SJSA1 (cell line): Measurements from ENCODE around the gene CHRNA1. TPM values are rescaled to one million over a fixed set of nuclear protein-coding genes. Genes with fewer than 3 reads are reported as not detected.
A peak's percentile ranks its signal among the peaks of the same experiment; 100 is the strongest.

Experiments used
- DNase-seq, 2 experiments: peaks; one replicate each; pipeline ENCODE4 v3.0.0-alpha.2; 2015 to 2020; ENCODE audit warnings: low spot score in 2 of 2, low read depth in 1 of 2
- H3K27ac ChIP-seq: fragments of 250-450 bp; sonication (Bioruptor Pico); 2 replicates; pipeline ENCODE4 v1.5.1; 2020; ENCODE audit warnings: mild to moderate bottlenecking, moderate library complexity
- H3K27me3 ChIP-seq: fragments of 250-450 bp; sonication (Bioruptor Pico); replicated peaks from 2 replicates; pipeline ENCODE4 v1.5.1; 2020; ENCODE audit warnings: mild to moderate bottlenecking, moderate library complexity
- H3K36me3 ChIP-seq: fragments of 250-450 bp; sonication (Bioruptor Pico); 2 replicates; pipeline ENCODE4 v1.5.1; 2020; ENCODE audit warnings: mild to moderate bottlenecking
- H3K4me1 ChIP-seq: fragments of 250-450 bp; sonication (Bioruptor Pico); replicated peaks from 2 replicates; pipeline ENCODE4 v1.6.1; 2021; ENCODE audit warnings: mild to moderate bottlenecking
- H3K4me3 ChIP-seq: fragments of 250-450 bp; sonication (Bioruptor Pico); 2 replicates; pipeline ENCODE4 v1.5.1; 2020; ENCODE audit warnings: mild to moderate bottlenecking
- H3K9me3 ChIP-seq: fragments of 250-450 bp; sonication (Bioruptor Pico); replicated peaks from 2 replicates; pipeline ENCODE4 v1.5.1; 2020; ENCODE audit warnings: mild to moderate bottlenecking
- total RNA-seq: library from RNA; depleted of rRNA; stranded (reverse); fragments of >200 nt; shearing (Covaris generic); gene quantifications from 2 replicates; pipeline ENCODE4 v1.2.3, GENCODE V29; 2014

The CHRNA1 gene
- total RNA-seq, 1 experiment from 2014 or later: 0.16 TPM

- H3K36me3 ChIP-seq: no peaks in the 10 kb centered on the region
- DNase-seq: no peak
- 0 out of 2 replicates have a peak, but pooled peaks cover 4% of the 10 kb centered on the region for H3K9me3 ChIP-seq
- no peaks in the 10 kb centered on the region for H3K27me3 ChIP-seq
- no peak overlapping the region for H3K27ac ChIP-seq
- no peak overlapping the region for H3K4me3 ChIP-seq
- peaks cover 36% of the 10 kb centered on the region for H3K4me1 ChIP-seq
Observed at GRCh38 chr2:174791020-174791419, 26.7 kb upstream of the CHRNA1 start.

- peaks cover 44% of the 10 kb centered on the region for H3K4me1 ChIP-seq
- H3K27me3 ChIP-seq: no peaks in the 10 kb centered on the region
- H3K36me3 ChIP-seq: no peaks in the 10 kb centered on the region
- H3K4me3 ChIP-seq: no peak overlapping the region
- DNase-seq: no peak
- H3K9me3 ChIP-seq: 0 out of 2 replicates have a peak, but pooled peaks cover 4% of the 10 kb centered on the region
- peak overlapping the region; percentile 79 for H3K27ac ChIP-seq
Observed at GRCh38 chr2:174789001-174789400, 24.7 kb upstream of the CHRNA1 start.

- 0 out of 2 replicates have a peak, but pooled peaks cover 4% of the 10 kb centered on the region for H3K9me3 ChIP-seq
- peaks cover 44% of the 10 kb centered on the region for H3K4me1 ChIP-seq
- DNase-seq: peak; percentile 78 to 89
- no peaks in the 10 kb centered on the region for H3K27me3 ChIP-seq
- no peak overlapping the region for H3K4me3 ChIP-seq
- H3K27ac ChIP-seq: peak overlapping the region; percentile 97
- H3K36me3 ChIP-seq: no peaks in the 10 kb centered on the region
Observed at GRCh38 chr2:174788291-174788929, 24.1 kb upstream of the CHRNA1 start.

DNA sequence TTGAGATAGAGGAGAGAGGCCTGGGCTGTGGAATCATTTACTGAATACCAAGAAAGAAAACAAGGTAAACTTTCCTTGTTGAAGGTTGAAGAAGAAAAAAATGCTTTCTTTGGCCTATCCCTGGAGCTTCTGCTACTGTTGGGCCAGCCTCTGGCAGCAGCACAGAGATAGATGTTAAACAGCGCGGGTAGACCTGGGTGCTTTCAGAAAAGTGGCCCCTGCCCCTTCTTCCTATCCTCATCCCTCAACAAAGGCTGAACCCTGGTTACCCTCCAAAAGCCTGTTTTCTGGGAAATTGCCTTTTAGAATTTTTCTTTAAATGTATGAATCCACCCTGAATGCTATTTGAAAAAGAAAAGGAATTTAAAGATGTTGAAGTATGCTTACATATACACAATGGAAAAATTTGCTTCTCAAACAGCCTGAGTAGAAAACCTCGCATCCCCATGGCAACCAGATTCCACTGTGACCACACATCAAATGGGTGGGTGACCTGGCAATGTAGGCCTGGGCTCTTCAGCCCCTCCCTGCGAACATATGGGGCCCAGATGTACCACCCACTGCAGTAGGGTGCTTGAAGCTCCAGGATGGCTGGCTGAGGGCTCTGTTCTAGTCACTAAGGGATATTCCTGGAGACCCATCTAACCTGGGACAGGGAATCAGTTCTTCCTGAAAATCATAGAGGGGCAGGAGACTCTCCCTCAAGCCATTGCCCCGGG lies 23.4 kb upstream of the CHRNA1 start:
- Histone ChIP-seq H3K27ac (peak overlapping the region; percentile 97), H3K4me3 (no peak overlapping the region), H3K36me3 (no peaks in the 10 kb centered on the region), H3K9me3 (0 out of 2 replicates have a peak, but pooled peaks cover 4% of the 10 kb centered on the region), H3K4me1 (peaks cover 44% of the 10 kb centered on the region), H3K27me3 (no peaks in the 10 kb centered on the region)
- DNase-seq: peak; percentile 98 to 99

DNA sequence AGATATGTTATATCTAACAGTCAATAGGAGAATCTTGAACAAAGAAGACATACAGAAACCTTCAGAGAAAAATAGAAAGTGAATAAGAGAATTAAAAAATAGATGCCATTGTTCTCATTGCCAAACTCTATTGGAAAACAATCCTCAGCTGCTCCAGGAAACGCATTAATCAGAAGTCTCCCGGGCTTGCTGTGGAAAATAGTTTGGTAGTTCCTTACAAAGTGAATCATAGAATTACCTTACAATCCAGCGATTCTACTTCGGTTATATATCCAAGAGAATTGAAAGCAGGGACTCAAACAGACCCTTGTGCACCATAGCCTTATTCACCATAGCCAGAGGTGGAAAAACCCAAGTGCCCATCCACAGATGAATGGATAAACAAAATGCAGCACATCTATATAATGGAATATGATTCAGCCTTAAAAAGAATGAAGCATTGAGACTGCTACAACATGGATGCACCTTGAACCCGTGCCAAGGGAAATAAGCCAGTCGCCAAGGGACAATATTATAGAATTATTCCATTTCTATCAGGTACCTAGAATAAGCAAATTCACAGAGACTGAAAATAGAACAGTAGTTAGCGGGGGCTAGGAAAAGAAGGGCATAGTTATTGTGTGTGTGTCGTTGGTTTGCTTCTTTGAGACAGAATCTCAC lies 21.9 kb upstream of the CHRNA1 start:
- Histone ChIP-seq H3K27ac (peak overlapping the region; percentile 97), H3K4me3 (no peak overlapping the region), H3K27me3 (no peaks in the 10 kb centered on the region), H3K9me3 (0 out of 2 replicates have a peak, but pooled peaks cover 4% of the 10 kb centered on the region), H3K36me3 (no peaks in the 10 kb centered on the region), H3K4me1 (peaks cover 44% of the 10 kb centered on the region)
- DNase-seq: no peak

GRCh38 chr2:174785481-174785880 lies 21.2 kb upstream of the CHRNA1 start:
- DNase-seq: no peak
- H3K4me3 ChIP-seq: no peak overlapping the region
- H3K27me3 ChIP-seq: no peaks in the 10 kb centered on the region
- H3K36me3 ChIP-seq: no peaks in the 10 kb centered on the region
- H3K27ac ChIP-seq: peak overlapping the region; percentile 97
- peaks cover 44% of the 10 kb centered on the region for H3K4me1 ChIP-seq
- 0 out of 2 replicates have a peak, but pooled peaks cover 4% of the 10 kb centered on the region for H3K9me3 ChIP-seq

DNA sequence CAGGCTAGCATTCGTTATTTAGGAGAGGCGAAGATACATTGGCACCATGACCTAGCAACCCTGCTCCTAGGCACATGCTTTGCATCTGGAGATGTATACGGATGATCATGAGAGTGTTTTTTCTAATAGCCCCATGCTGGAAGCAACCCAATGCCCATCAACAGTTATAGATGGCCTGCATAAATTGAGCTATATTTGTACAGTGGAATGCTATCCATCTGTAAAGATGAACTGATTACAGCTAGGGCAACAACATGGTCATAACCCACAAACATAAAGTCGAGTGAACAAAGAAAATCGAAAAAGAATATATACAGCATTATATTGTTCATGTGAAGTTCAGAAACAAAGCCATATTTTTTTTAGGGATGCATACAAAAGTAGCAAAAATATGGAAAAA lies 20.6 kb upstream of the CHRNA1 start:
- Histone ChIP-seq H3K27ac (0 out of 2 replicates have a peak overlapping the region, but pooled peaks have one; percentile 97), H3K4me1 (peaks cover 50% of the 10 kb centered on the region), H3K9me3 (0 out of 2 replicates have a peak, but pooled peaks cover 4% of the 10 kb centered on the region), H3K36me3 (no peaks in the 10 kb centered on the region), H3K4me3 (no peak overlapping the region), H3K27me3 (no peaks in the 10 kb centered on the region)
- DNase-seq: no peak

DNA sequence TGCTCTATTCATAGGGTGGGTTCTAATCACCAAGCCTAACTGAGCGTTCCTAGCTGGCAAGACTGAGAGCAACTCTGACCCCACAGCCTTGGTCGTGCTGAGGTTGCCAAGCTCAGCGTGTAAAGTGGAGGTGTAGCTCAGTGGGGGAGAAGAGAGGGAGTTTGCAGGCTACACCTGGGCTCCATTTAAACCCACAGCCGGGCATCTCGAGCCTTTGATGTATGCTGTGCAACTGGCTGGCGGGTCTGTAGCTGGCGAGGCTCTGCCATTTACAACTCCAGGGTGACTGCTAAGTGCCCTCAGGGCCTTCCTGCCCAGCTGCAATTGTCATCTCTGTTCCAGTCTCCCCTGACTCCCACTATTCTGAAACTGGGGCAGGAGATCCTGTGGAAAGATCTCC lies 20.0 kb upstream of the CHRNA1 start:
- H3K9me3 ChIP-seq: 0 out of 2 replicates have a peak, but pooled peaks cover 4% of the 10 kb centered on the region
- H3K4me3 ChIP-seq: no peak overlapping the region
- H3K4me1 ChIP-seq: peaks cover 54% of the 10 kb centered on the region
- no peak overlapping the region for H3K27ac ChIP-seq
- no peaks in the 10 kb centered on the region for H3K27me3 ChIP-seq
- no peak for DNase-seq
- H3K36me3 ChIP-seq: no peaks in the 10 kb centered on the region

- no peak for DNase-seq
- Histone ChIP-seq H3K9me3 (no peaks in the 10 kb centered on the region), H3K4me3 (no peak overlapping the region), H3K36me3 (no peaks in the 10 kb centered on the region), H3K27ac (no peak overlapping the region), H3K27me3 (no peaks in the 10 kb centered on the region), H3K4me1 (peaks cover 55% of the 10 kb centered on the region)
Observed at GRCh38 chr2:174781996-174782395, 17.7 kb upstream of the CHRNA1 start.

DNA sequence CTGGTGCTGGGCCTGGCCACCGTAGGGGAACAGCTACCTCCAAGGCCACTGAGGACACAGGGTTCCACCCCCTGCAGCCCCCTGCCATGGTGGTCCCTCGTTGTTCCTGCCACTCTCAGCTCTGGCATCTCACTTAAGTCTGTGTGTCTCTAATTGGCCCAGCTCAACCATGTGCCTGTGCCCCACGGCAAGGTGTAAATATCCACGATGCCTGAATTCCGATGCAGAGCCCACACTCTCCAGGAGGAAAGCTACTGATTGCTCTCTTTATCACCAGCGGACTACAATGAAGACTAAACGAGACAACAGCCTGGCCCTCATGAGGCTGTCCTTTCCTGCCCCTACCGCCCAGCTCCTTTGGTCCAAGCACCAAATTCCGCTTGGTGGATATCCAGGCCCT lies 17.0 kb upstream of the CHRNA1 start:
- H3K27ac ChIP-seq: no peak overlapping the region
- no peaks in the 10 kb centered on the region for H3K9me3 ChIP-seq
- no peaks in the 10 kb centered on the region for H3K36me3 ChIP-seq
- no peaks in the 10 kb centered on the region for H3K27me3 ChIP-seq
- peaks cover 48% of the 10 kb centered on the region for H3K4me1 ChIP-seq
- DNase-seq: no peak
- no peak overlapping the region for H3K4me3 ChIP-seq

GRCh38 chr2:174780856-174781255 lies 16.6 kb upstream of the CHRNA1 start:
- no peaks in the 10 kb centered on the region for H3K27me3 ChIP-seq
- H3K4me3 ChIP-seq: no peak overlapping the region
- no peak for DNase-seq
- H3K27ac ChIP-seq: no peak overlapping the region
- H3K4me1 ChIP-seq: peaks cover 43% of the 10 kb centered on the region
- H3K9me3 ChIP-seq: no peaks in the 10 kb centered on the region
- H3K36me3 ChIP-seq: no peaks in the 10 kb centered on the region

DNA sequence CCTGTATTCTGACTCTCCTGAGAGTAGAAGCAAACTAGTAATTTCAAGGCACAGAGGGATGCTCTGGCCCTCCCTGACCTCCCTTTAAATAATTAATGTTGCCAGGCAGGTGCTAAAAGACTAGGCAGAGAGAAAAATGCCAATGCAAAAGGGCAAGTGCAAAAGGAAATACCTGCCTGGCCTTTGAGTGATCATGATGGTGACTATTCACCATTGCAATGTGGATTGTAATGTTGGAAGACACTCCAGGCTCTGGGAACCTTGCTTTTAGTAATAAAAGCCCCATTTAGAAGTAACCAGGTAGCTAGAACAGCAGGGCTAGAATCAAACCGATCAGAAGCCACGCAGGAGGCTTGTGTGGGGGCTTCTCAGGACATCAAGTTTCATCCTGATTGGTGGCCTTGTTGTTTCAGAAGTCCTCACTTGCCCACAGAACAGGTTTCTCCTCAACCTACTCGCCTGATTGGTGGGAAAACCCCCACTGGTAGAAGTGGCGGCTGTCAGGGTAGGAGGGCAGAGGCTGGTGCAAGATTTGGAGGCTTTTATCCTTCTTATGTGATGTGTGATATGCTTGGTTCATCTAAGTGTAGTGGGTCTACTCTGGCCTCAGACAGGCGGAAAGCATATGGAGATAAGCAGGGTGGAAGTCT lies 16.0 kb upstream of the CHRNA1 start:
- Histone ChIP-seq H3K27me3 (no peaks in the 10 kb centered on the region), H3K36me3 (no peaks in the 10 kb centered on the region), H3K9me3 (no peaks in the 10 kb centered on the region), H3K27ac (peak overlapping the region; percentile 65), H3K4me3 (no peak overlapping the region), H3K4me1 (peaks cover 38% of the 10 kb centered on the region)
- no peak for DNase-seq

DNA sequence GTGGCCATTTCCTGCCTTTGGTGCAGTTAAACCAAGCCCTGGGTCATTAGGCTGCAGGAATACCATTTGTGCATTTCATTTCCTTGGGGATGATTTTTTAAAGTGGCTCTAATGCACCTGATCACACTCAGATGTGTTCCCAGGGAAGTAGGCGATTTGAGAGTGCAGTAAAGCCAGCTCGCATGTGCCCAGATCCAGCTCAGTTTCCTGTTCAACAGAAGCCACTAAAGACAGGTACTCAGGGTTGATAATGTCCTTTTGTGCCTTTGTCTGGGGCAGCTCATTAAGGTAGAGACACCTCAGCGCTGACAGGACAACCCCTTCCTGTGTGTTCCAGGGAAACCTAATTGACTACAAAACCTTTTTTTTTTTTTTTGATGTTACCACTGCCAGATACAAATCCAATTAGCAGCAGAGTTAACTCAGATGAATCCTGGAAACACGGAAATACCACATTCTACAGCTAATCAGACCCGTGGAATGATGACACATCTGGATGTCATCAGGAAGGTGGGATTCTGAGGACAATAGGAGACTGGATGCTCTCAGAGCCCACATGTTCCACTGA lies 15.2 kb upstream of the CHRNA1 start:
- Histone ChIP-seq H3K9me3 (no peaks in the 10 kb centered on the region), H3K27me3 (no peaks in the 10 kb centered on the region), H3K27ac (peak overlapping the region; percentile 65), H3K4me3 (no peak overlapping the region), H3K36me3 (no peaks in the 10 kb centered on the region), H3K4me1 (peaks cover 32% of the 10 kb centered on the region)
- DNase-seq: peak in 1 of 2 experiments; percentile 64
